GM19328 (cell line): Measurements from ENCODE around the gene ABHD5.

Source experiments
- ATAC-seq: cut with Tn5 transposase; IDR thresholded peaks from one replicate; pipeline ENCODE4 v1.9.1; 2021; ENCODE audit warnings: mild to moderate bottlenecking, moderate library complexity; ENCODE audit not compliant: unreplicated experiment

Gene ABHD5

GRCh38 chr3:43753741-43754715, 63.3 kb downstream of the ABHD5 start:
- ATAC-seq: no peak

- no peak for ATAC-seq
Observed at GRCh38 chr3:43755516-43756200, 64.9 kb downstream of the ABHD5 start.

DNA sequence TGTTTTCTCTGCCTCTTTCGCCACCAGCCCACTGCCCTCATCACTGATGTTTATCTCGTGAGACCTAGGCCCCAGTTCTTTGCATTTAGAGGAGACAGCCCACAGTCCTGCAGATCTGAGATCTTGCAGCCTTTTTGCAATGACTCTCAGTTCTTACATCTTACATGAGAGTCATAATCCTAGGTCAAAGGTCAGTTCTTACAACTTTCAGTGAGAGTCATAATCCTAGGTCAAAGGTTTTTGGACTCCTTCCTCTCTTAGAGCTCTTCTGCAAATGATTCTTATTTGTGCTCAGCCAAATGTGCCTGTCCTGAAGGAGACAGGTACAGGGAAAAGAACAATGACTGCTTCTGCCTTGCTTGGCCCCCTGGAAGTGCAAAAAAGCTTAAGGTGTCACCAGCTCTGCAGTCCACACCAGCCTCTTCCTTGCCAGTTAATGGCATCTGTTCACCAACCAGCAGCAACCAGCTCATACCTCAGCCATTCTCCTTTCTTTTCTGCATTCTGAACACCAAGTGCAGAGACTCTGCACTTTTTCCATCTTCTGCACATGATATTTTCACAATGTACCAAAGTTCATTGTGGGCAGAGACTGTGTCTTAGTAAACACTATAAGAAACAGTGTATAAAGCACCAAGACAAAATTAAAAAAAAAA, 67.1 kb downstream of the ABHD5 start:
- ATAC-seq: no peak

DNA sequence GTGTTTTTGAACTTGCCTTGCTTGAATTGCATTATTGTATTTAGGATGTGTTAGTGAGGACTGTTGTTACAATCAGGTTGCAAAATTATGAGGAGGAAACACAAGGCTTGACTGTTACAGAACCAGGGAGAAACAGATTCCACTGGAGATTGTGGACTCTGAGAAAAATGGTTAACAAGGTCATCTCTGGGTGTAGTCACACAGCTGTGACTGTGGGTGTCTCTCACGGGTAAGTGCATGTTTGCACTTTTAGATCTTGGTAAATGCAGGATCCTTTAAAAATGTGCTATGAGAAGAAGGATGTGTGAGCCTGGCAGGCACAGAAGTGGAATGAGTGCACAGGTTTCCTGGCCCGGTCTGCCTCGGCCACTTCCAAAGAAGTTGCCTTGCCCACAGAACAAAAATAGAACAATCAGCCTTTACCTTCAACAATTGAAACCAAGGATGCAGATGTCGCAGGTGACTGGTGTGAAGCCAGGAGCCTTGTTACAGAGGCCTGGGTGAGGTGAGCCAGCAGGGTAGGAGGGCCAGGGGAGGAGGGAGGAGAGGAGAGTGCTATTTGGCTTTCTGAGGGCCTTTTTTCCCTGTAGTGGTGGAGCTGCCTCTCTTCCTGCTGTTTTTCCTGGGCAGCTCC, 68.0 kb downstream of the ABHD5 start:
- ATAC-seq: no peak

- no peak for ATAC-seq
Observed at GRCh38 chr3:43759297-43759782, 68.6 kb downstream of the ABHD5 start.

DNA sequence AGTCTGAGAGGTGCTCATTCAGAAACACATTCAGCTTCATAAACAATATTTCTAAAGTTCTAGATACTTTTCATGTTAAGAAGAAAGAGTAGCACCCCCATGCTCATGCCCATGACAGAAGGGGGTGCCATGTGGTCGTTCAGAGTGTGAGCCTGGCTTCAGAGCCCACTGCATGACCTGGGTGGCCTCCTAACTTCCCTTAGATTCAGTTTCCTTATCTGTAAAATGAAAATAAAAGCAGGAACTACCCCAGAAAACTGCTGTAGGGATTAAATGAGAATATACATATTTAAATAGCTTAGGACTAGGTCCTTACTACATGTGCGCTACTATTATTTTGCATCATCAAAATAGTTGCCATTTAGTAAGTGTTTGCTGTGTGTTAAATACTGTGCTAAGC, 69.2 kb downstream of the ABHD5 start:
- no peak for ATAC-seq

GRCh38 chr3:43760938-43761337, 70.2 kb downstream of the ABHD5 start:
- ATAC-seq: no peak

- no peak for ATAC-seq
Observed at GRCh38 chr3:43762451-43762850, 71.7 kb downstream of the ABHD5 start.

DNA sequence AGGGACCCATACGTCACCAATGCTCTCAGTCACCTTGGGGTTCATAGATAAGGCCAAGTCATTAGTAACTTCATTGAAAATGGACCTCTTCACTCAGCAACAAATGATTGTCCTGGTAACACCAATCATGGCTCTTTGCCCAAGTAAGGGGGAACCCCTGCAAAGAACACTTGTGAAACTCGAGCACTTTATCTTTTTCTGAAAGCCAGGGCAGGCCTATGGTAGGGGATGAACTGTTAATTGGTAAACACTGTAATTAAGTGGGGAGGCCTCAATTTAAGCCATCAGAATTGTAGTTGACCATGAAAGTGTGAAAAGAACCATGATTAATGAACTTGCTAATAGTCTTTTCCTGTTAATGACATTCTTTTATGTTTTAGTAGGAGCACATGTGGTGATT, 73.3 kb downstream of the ABHD5 start:
- no peak for ATAC-seq

DNA sequence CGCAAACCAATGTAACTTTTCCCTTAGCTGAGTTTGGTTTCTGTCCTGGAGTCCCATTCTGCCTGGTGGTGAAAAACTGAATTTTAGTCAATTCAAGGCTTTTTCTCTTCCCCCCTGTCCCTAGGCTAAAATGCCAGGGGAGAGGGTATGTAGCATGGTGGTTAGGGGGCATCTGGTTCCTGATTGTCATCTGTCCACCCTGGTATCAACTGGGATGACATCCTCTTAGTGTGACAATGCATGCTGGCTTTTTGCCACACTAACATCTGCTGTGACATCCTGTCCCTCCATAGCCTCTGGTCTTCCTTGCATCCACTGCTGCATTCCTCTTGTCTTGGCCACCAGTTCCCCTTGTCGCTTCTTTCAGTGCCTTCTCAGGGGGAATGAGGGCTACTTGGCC, 73.7 kb downstream of the ABHD5 start:
- ATAC-seq: no peak

GRCh38 chr3:43765521-43765971, 74.8 kb downstream of the ABHD5 start:
- ATAC-seq: no peak

DNA sequence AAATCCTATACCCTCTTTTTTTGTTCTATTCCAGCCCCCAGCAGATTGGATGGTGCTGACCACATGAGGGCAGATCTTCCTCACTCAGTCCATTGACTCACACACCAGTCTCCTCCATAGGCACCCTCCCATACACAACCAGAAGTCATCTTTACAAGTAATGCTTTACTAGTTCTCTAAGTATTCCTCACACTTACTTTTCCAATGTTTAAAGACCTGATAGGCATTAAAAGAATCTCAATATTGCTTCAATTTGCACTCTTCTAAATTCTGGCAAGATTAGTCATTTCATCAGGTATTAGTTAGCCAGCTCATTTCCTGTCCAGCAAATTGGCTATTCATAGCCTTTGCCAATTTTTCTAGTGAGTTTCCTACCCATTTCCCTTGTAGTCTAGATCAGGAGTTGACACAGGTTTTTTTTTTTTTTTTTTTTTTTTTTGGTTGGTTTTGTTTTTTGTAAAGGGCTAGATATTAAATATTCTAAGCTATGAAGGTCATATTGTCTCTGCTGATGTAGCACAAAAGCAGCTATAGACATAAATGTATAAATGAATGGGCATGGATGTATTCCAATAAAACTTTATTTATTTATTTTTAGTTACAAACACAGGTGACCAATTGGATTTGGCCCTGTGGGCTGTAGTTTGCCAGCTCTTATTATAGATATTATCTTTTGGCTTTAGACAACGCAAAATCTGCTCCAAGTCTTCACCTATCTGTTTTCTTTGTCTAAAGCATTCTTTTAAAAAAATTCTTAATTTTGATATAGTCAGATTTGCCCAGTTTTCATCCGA, 76.1 kb downstream of the ABHD5 start:
- no peak for ATAC-seq

DNA sequence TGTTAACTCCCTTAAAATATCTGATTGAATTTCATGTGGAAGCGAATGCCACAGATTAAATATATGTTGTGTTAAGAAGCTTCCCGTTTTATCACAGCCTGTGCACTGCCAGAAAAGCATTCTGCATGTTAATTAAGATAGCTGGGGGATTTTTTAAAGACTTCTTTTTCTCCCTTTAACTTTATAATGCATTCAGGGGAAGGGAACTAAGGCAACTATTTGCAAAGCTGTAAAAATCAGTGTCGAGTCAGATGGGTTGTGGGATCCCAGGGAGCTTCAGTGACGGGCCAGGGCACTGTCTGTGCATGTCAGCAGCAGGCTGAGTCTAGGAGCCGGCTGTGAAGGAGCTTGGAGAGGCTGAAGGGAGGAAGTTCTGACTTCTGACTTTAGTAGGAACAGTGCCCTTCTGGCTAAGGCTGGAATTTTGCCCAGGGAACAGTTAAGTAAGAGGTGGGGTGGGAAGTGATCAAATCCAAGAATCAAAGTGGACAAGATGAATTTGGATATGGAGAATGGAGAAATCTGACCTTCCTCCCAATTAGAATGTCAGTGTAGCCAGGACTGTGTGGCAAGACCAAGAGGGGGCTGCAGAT, 77.7 kb downstream of the ABHD5 start:
- ATAC-seq: no peak

- no peak for ATAC-seq
Observed at GRCh38 chr3:43769097-43769884, 78.6 kb downstream of the ABHD5 start.

DNA sequence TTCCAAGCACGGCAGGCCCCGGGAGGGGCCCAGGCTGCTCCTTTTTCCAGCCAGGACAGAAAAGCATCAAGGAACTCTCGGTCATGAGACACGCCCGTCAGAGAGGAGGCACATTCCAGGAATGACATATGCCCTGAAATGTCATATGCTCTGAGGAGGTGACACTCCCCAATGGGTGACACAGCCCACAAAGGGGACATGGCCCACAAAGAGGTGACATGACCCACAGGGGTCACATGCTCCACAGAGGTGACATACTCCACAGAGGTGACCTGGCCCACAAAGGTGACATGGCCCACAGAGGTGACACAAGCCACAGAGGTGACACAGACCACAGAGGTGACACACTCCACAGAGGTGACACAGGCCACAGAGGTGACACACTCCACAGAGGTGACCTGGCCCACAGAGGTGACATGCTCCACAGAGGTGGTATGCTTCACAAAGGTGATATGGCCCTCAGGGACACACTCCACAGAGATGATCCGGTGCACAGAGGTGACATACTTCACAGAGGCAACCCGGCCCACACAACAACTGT, 79.2 kb downstream of the ABHD5 start:
- no peak for ATAC-seq

GRCh38 chr3:43770426-43771103, 79.8 kb downstream of the ABHD5 start:
- no peak for ATAC-seq

GRCh38 chr3:43771610-43772009, 80.9 kb downstream of the ABHD5 start:
- ATAC-seq: no peak
